ENCODE data around the gene TTC27.

- TF ChIP-seq CTCF (IDR thresholded peaks at IDR 0.05) = no peak
- TF ChIP-seq POLR2A (IDR thresholded peaks at IDR 0.05) = no peak
- TF ChIP-seq POLR2AphosphoS5 (IDR thresholded peaks at IDR 0.05) = no peak
- no peak for TF ChIP-seq EP300 (IDR thresholded peaks at IDR 0.05; ENCODE audit: low read depth)
These were observed 93.5 kb downstream of the TTC27 start for GRCh38 chr2:32721376-32721775.
